Stimulated activated naive CD8-positive, alpha-beta T cell treated with anti-CD3 and anti-CD28 coated beads, Interleukin-15, amount 100 ng/mL, for 72 hours (primary cell): ENCODE results near the gene RAB25.

Experiments used
- ATAC-seq: fragments of 150-1000 bp; cut with Tn5 transposase; 2 replicates; pipeline ENCODE4 v1.10.0; 2021; ENCODE audit warnings: mild to moderate bottlenecking, moderate library complexity
- DNase-seq, 2 donors: peaks; one replicate each; pipeline ENCODE4 v3.0.0; 2021 to 2022
- H3K27ac Mint-ChIP-seq, 2 donors: one replicate each; pipeline ENCODE4 v1.8.0; 2022; ENCODE audit warnings: mild to moderate bottlenecking in 2 of 2, mixed read lengths in 2 of 2, moderate library complexity in 2 of 2
- H3K27me3 Mint-ChIP-seq: one replicate; pipeline ENCODE4 v1.8.0; 2022; ENCODE audit warnings: mixed read lengths
- H3K4me1 Mint-ChIP-seq: one replicate; pipeline ENCODE4 v1.8.0; 2022; ENCODE audit warnings: mild to moderate bottlenecking, mixed read lengths
- H3K4me3 Mint-ChIP-seq, 2 donors: one replicate each; pipeline ENCODE4 v1.8.0; 2022; ENCODE audit warnings: mild to moderate bottlenecking in 2 of 2, mixed read lengths in 2 of 2, moderate library complexity in 1 of 2
- H3K9me3 Mint-ChIP-seq, 2 donors: one replicate each; pipeline ENCODE4 v1.8.0; 2022; ENCODE audit warnings: mixed read lengths in 2 of 2

Gene RAB25

DNA sequence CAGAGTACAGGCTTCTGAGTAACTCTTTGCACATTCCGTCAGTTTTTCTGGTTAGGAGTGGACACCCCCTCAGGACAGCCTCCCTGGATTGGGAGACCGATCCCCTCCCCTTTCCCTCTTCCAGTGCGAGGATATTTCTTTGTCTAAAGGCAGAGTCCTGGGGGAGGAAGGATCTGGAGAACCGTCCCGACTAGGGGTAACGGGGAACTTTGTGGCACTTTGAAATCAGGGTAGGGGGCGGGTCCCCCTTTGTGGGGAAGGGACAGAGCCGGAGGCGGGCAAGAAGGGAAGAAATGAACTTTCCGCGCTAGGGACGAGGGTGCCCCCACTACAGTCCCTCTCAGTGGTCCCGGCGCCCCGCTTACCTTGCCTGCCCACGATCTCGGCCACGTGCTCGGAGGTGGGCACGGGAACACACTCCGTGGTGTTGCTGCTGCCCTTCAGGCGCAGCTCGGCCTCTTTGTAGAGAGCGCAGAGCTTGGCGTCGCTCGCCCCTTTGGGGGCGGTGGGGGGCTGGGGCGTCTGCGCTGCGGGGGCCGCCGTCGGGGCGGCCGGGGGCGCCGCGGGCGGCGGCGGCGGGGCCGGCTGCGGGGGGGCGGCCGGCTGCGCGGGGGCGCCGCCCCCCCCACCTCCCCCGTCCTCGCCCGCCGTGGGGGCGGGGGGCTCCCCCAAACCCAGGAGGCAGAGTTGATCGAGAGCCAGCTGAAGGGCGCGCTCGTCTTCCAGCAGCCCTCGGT lies 20.4 kb downstream of the RAB25 start:
- H3K4me3 Mint-ChIP-seq: peak overlapping the region; percentile 88
- H3K4me1 Mint-ChIP-seq: peaks cover 8% of the 10 kb centered on the region
- no peak for DNase-seq
- ATAC-seq: peak; percentile 6
- H3K9me3 Mint-ChIP-seq: no peaks in the 10 kb centered on the region
- H3K27ac Mint-ChIP-seq: peak overlapping the region in 1 of 2 donors; percentile 64
- peaks cover 54% of the 10 kb centered on the region for H3K27me3 Mint-ChIP-seq

DNA sequence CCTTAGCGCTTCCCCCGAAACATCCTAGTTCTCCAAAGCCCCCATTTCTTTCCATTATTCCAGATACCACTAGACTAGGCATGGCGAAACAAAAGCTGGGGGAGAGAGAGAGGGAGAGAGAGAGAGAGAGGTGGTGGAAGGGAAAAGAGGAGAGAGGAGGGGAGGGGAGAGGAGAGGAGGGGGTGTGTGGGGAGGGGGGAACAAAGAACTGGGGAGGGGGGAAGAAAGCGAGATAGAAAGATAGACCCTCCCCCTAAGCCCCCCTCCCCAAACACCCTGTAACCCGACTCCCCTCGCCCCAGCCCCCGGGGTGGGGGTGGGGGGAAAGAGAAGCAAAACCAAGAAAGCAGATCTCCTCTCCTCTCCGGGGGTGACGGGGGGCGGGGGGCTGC lies 21.0 kb downstream of the RAB25 start:
- peaks cover 8% of the 10 kb centered on the region for H3K4me1 Mint-ChIP-seq
- no peaks in the 10 kb centered on the region for H3K9me3 Mint-ChIP-seq
- peak overlapping the region; percentile 88 for H3K4me3 Mint-ChIP-seq
- H3K27me3 Mint-ChIP-seq: peaks cover 60% of the 10 kb centered on the region
- DNase-seq (no peak), ATAC-seq (peak; percentile 7)
- peak overlapping the region in 1 of 2 donors; percentile 64 for H3K27ac Mint-ChIP-seq

DNA sequence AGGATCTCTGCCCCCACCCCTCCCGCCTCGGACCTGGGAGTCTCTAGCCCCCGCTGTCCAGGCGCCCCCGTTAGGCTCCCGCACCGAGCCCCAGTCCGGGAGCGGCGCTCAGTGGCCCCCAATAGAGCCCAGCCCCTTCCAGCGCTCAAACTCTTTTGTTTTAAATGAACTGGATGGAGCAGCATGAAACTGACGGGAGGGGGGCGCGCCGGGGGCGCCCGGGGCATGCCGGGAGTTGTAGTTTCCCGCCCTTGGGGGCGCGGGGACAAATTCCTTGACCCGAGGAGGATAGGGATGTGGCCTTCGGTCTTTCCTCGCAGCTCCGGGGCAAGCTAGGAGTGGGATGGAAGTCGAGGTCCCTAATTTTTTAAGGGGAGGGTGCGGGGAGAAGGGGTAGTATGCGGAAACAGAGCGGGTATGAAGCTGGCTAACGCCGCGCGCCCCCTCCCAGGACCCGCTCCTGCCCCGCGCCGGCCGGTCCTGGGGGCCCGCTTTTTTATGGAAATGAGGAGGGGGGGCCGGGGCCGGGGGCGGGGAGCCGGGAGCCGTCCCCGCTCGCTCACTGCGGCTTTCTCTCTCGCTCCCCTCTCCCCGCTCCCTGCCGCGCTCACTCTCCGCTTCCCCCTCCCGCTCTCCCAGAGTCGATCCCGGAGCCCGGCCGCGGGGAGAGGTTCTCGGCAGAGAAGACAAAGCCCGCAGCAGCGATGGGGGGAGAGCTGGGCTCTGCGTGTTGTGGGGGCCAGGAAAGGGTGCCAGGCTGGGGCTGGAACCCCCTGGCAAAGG lies 21.5 kb downstream of the RAB25 start, which contains the start of gene MEX3A:
Gene MEX3A (minus strand): TSS at position 157 of the 783 bp plus-strand sequence. CDS start 467 bp downstream, outside the sequence.
- H3K27me3 Mint-ChIP-seq: peaks cover 66% of the 10 kb centered on the region
- DNase-seq (peak; percentile 52 to 57), ATAC-seq (peak; percentile 82)
- H3K4me3 Mint-ChIP-seq: peak within 1 kb of the TSS; percentile 88
- no peaks in the 10 kb centered on the region for H3K9me3 Mint-ChIP-seq
- peak within 1 kb of the TSS; percentile 64 to 74 for H3K27ac Mint-ChIP-seq
- peaks cover 8% of the 10 kb centered on the region for H3K4me1 Mint-ChIP-seq

DNA sequence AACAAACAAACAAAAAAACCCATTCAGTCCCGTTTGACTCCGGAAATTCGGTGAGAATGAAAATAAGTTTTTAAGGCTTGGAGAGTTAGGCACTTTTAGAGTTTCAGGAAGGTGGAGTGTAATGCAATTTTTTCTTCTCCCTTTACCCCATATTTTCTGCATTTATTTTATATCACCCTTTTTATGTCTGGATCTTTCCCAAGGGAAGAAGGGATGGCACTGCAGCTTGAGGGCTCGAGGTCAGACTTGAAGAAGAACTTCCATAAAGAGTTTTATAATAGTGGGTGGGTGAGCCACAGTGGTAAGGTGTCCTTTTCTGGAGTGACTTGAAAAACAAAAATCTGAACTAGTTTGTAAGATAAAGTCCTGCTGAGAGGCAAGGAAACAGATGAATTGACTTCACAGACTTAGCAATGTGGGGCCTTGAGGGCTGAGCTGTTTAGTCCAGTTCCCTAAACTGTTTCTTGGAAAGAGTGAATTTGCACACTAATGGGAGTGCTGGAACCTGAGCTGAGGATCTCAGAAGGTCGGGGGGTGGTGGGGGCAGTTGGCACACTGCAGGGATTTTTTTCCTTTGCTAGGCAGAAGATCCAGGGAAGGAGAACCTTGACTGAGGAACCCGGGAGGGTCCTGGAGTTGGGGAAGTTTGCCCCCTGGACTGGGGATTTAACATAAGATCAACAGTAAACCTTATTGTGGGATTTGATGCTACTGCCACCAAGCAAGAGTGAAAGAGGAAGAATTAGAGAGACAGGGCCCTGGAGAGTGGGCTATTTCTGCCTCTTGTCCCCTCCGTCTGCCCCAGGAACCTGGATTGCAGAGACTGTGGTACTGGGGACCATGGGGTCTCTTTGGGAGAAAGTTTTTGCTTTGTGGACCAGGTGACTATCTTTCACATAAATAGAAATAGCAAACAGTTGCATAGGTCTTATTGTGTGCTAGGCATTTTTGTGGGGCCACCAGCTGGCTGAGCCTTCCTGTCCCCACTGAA lies 23.1 kb downstream of the RAB25 start:
- no peak overlapping the region for H3K4me3 Mint-ChIP-seq
- peaks cover 8% of the 10 kb centered on the region for H3K4me1 Mint-ChIP-seq
- H3K27ac Mint-ChIP-seq: no peak overlapping the region
- H3K9me3 Mint-ChIP-seq: no peaks in the 10 kb centered on the region
- H3K27me3 Mint-ChIP-seq: peaks cover 68% of the 10 kb centered on the region
- ATAC-seq: no peak
- no peak for DNase-seq

DNA sequence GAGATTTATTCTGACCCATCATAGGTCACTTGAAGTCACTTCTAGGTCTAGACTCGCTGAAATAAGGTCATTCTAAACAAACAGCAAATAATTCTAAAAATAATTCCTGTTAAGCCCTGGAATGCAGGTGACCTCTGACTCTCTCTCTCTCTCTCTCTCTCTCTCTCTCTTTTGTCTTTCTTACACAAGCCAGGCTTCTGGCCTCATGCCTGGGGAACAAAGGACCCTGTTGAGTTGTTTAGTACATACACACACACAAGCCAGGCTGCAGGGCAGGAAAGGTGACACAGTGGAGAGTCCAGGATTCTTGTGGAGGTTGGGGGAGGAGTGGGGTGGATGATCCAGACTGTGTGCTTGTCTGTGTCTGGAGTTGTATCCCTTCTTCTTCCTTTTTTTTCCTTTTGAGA lies 25.3 kb downstream of the RAB25 start:
- H3K9me3 Mint-ChIP-seq: no peaks in the 10 kb centered on the region
- DNase-seq (no peak), ATAC-seq (no peak)
- H3K27me3 Mint-ChIP-seq: peaks cover 76% of the 10 kb centered on the region
- H3K27ac Mint-ChIP-seq: no peak overlapping the region
- no peak overlapping the region for H3K4me3 Mint-ChIP-seq
- peaks cover 17% of the 10 kb centered on the region for H3K4me1 Mint-ChIP-seq

DNA sequence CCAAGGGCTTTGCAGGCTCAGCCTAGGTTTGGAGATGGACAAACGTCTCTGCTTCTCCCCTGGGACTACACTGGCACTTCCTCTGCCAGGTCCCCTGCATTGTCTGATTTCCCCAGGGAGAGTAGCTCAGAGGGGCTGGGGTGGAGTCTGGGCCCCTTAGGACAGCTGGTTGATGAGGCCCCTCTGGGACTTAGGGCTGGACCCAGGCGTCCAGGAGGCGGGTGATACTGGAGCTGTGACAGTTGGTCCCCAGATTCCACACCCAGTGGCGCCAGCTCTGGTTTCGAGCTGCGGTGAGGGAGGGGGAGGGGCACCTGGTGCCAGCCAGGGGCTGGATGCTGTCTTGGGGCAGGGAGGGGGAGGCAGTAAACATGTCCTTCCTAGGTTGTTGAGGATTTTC lies 28.7 kb downstream of the RAB25 start:
- H3K27ac Mint-ChIP-seq: no peak overlapping the region
- H3K4me3 Mint-ChIP-seq: no peak overlapping the region
- peaks cover 14% of the 10 kb centered on the region for H3K4me1 Mint-ChIP-seq
- H3K9me3 Mint-ChIP-seq: no peaks in the 10 kb centered on the region
- no peak for ATAC-seq
- DNase-seq: no peak
- peaks cover 68% of the 10 kb centered on the region for H3K27me3 Mint-ChIP-seq

DNA sequence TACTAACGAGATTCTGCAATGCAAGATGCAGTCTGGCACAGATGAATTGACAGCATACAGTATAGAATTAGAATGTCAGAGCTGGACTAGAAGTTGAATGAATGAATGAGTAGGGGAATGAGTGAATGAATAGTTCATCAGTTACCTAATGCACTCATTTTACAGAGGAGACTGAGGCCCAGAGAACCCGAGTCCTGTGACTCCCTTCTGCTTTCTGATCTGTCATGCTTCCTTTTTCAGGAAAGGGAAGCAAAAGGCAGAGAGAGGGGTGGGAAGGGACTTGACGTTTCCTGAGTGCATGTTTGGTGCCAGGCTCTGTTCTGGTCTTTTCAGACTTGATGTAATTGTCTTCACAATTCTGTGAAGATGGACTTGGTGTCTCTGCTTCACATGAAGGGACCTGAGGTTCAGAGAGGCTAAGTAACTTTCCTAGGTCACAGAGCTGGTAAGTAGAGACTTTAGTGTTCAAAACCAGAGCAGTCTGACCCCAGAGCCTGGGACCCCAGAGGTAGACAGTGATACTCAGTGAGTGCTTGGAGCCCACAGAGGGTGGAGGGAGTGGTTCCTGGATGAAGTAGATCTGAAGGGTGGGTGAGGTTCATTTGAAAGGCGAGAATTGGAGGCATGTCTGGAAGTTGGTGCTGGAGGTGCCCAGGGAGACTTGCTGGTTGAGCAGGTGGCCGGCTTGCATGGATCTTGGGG lies 29.3 kb downstream of the RAB25 start:
- ATAC-seq (no peak), DNase-seq (no peak)
- Mint-ChIP-seq H3K27ac (no peak overlapping the region), H3K4me1 (peaks cover 15% of the 10 kb centered on the region), H3K27me3 (peaks cover 63% of the 10 kb centered on the region), H3K4me3 (no peak overlapping the region), H3K9me3 (no peaks in the 10 kb centered on the region)

DNA sequence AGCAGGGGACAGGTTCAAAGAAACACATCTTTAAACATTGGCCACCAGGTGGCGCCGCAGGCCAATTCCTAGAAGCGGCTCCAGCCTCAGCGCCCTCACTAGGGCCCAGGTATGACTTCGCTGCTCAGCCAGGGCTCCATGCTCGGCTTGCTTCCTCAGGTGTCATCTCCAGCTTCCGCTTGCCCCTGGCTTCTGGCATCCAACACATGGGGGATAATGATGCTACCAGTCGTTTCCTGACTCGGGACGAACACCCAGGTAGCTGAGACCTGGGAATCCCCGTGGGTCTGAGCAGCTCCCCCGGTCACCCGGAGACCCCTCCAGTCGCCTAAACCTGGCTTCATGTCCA lies 29.9 kb downstream of the RAB25 start:
- H3K27ac Mint-ChIP-seq: no peak overlapping the region

DNA sequence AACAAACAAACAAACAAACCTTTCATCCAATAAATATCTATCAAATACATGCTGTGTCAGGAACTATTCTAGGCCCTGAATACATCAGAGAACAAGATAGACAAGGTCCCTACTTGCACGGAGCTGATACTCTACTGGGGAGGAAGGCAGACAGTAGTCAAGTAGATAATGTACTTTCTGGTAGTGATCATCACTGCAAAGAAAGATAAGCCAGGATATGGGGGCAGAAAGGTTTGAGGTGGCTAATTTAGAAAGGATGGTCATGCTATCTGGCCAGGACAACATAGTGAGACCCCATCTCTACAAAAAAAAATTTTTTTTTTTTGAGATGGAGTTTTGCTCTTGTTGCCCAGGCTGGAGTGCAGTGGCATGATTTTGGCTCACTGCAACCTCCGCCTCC lies 30.6 kb downstream of the RAB25 start:
- H3K4me3 Mint-ChIP-seq: no peak overlapping the region
- DNase-seq (no peak), ATAC-seq (no peak)
- H3K4me1 Mint-ChIP-seq: peaks cover 28% of the 10 kb centered on the region
- H3K9me3 Mint-ChIP-seq: no peaks in the 10 kb centered on the region
- peaks cover 49% of the 10 kb centered on the region for H3K27me3 Mint-ChIP-seq
- no peak overlapping the region for H3K27ac Mint-ChIP-seq

More for the DNA sequence above, 29.9 kb downstream of the RAB25 start:
- Mint-ChIP-seq H3K27me3 (peaks cover 57% of the 10 kb centered on the region), H3K9me3 (no peaks in the 10 kb centered on the region), H3K4me1 (peaks cover 20% of the 10 kb centered on the region), H3K4me3 (no peak overlapping the region)
- DNase-seq (peak; percentile 82 to 85), ATAC-seq (peak; percentile 96)

DNA sequence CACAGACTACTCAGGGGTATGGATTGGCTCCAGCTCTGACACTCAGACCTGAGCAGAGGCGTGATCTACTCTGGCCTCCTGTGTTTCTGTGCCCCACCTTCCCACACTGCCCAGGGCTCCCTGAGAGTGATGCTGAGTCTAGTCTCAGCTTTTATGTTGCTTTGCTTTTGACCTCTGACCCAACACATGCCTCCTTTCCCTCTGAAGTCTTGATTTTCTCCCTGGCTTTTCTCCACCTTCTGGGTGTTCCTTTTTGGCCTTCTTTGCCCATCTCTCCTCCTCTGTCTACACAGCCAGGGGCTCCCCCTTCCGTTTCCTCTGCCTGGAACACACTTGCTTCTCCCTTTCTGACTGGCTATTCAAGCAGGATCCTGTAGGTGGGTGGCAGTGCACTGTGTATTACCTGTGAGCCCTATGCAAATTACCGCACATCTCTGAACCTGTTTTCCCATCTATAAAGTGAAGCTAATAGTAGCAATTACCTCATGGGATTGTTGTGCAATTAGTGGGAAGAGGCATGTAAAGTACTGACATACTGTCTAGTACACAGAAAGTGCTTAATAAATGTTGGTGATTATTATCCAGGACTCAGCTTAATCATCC lies 35.0 kb downstream of the RAB25 start:
- no peak for ATAC-seq
- H3K27me3 Mint-ChIP-seq: peaks cover 28% of the 10 kb centered on the region
- peak overlapping the region; percentile 60 to 78 for H3K4me3 Mint-ChIP-seq
- H3K4me1 Mint-ChIP-seq: peaks cover 61% of the 10 kb centered on the region
- H3K9me3 Mint-ChIP-seq: no peaks in the 10 kb centered on the region
- no peak for DNase-seq
- H3K27ac Mint-ChIP-seq: peak overlapping the region in 1 of 2 donors; percentile 4

DNA sequence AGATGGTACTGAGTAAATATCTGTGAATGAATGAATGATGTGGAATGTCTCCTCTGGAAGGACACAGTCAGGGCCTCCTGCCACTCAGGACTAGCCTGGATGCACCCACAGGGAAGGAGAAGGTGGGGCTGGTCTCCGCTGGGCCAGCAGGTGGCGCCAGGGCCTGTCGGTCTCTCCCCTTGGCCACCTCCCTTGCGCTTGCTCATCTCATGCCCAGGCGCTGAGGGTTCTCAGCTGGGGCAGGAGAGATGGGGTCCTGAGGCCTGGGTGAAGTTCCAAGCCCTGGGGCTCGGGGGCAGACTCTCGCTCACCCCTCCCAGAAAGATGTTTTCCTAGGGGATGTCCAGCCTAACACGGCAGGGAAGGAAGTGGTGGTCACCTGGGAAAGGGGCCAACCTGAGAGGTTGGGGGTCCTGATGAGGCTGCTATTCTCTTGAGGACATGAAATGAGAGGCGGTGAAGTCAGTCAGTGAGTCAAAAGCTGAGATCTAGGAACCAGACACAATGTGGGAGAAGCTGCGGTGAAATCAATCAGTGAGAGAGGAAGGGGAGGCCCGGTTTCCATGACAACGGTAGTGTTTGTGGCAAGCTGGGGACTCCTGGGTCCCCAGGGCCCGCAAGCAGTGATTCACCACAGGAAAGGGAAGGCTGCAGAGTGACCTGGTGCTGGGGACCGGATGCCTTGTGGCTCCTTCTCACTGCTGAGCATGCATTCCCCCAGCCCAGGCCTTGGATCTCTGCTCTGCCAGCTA lies 35.9 kb downstream of the RAB25 start:
- Mint-ChIP-seq H3K9me3 (no peaks in the 10 kb centered on the region), H3K4me3 (peak overlapping the region; percentile 49 to 78), H3K4me1 (peaks cover 67% of the 10 kb centered on the region), H3K27me3 (peaks cover 32% of the 10 kb centered on the region), H3K27ac (peak overlapping the region; percentile 94 to 95)
- ATAC-seq (peak; percentile 91), DNase-seq (peak; percentile 90 to 97)

DNA sequence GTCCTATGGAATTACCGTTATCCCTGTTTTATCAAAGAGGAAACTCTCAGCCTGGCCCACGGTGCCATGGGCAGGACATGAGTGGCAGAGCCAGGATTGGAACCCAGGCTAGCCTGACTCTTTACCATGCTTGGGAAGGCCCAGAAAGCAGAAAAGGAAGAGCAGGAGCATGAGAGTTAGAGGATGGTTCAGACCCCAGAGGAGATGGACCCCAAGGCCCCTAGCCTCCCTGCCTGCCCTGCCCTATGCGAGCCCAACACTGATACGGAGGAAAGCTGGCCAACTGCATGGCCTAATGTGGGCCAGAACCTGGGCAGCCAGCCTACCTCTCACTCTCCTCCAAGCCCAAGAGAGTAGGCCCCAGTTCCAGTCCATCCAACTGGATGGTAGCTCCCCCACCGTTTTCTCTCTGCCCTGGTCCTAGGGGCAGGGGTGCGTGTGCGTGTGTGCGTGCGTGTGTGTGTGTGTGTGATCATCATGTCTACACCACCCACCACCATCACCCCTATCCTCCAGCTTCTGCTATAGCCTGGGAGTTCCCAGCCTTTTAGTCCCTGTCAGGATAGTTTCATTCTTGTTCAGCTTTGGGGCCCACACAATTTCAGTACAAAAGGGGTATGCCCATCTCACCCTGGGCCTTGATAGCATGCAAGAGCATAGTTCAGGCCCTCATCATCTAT lies 36.7 kb downstream of the RAB25 start:
- H3K4me3 Mint-ChIP-seq: peak overlapping the region; percentile 49 to 78
- H3K27ac Mint-ChIP-seq: peak overlapping the region; percentile 94 to 95
- peaks cover 72% of the 10 kb centered on the region for H3K4me1 Mint-ChIP-seq
- H3K9me3 Mint-ChIP-seq: no peaks in the 10 kb centered on the region
- H3K27me3 Mint-ChIP-seq: peaks cover 34% of the 10 kb centered on the region
- ATAC-seq (peak; percentile 42), DNase-seq (peak; percentile 44 to 72)

DNA sequence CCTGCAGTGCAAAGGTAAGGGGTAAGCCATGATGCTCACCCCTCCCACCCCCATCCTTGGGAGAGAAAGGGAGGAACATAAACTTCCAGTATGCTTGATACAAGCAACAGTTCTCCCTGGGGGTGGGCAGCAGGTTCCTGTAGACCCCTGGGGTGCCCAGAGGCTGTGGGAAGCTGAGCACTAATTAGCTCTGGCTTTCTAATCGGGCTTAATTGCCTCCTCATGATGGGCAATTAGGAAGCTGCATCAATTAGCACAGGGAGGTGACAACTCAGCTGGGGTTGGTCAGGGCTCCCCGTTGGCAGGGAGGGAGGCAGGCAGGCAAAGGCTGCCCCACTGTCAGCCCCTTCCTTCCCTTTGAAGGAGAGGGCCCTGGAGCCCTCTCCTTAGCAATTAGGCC lies 37.8 kb downstream of the RAB25 start:
- ATAC-seq: no peak
- Mint-ChIP-seq H3K27ac (peak overlapping the region in 1 of 2 donors; percentile 6), H3K4me1 (peaks cover 80% of the 10 kb centered on the region)

More for the DNA sequence above, 37.8 kb downstream of the RAB25 start:
- peaks cover 39% of the 10 kb centered on the region for H3K27me3 Mint-ChIP-seq
- no peak for DNase-seq
- no peaks in the 10 kb centered on the region for H3K9me3 Mint-ChIP-seq
- H3K4me3 Mint-ChIP-seq: no peak overlapping the region
